Thymus (tissue), 11 donors: ENCODE results near the gene ATF7. TPM values are rescaled to one million over a fixed set of nuclear protein-coding genes. Genes with fewer than 3 reads are reported as not detected.
A peak's percentile ranks its signal among the peaks of the same experiment; 100 is the strongest.

Experiments
- DNase-seq, 9 donors: peaks; one replicate each; pipeline ENCODE4 v3.0.0-alpha.2; 2013; ENCODE audit warnings: low spot score in 9 of 9, low read depth in 6 of 9, missing footprints in 1 of 9
- H3K27ac ChIP-seq, 2 donors: one replicate each; pipeline ENCODE4 v1.5.1; 2013; ENCODE audit warnings: control low read depth in 1 of 2, low read depth in 1 of 2, low read length in 1 of 2, mild to moderate bottlenecking in 1 of 2, moderate library complexity in 1 of 2
- H3K27me3 ChIP-seq, 2 donors: one replicate each; pipeline ENCODE4 v1.5.1; 2013; ENCODE audit warnings: low read length in 1 of 2; ENCODE audit not compliant: control insufficient read depth in 2 of 2, insufficient read depth in 1 of 2
- H3K36me3 ChIP-seq, 2 donors: one replicate each; pipeline ENCODE4 v1.5.1; 2013; ENCODE audit warnings: low read length in 1 of 2, mild to moderate bottlenecking in 1 of 2, moderate library complexity in 1 of 2; ENCODE audit not compliant: control insufficient read depth in 2 of 2, insufficient read depth in 2 of 2
- H3K4me1 ChIP-seq, 2 donors: one replicate each; pipeline ENCODE4 v1.5.1; 2013; ENCODE audit warnings: low read length in 2 of 2; ENCODE audit not compliant: control insufficient read depth in 2 of 2, insufficient read depth in 2 of 2
- H3K4me3 ChIP-seq, 2 donors: one replicate each; pipeline ENCODE4 v1.5.1; 2013; ENCODE audit warnings: low read length in 2 of 2, control low read depth in 1 of 2, mild to moderate bottlenecking in 1 of 2
- H3K9me3 ChIP-seq, 2 donors: one replicate each; pipeline ENCODE4 v1.5.1; 2013; ENCODE audit warnings: low read length in 1 of 2, mild to moderate bottlenecking in 1 of 2; ENCODE audit not compliant: control insufficient read depth in 2 of 2, insufficient read depth in 1 of 2
- WGBS: extraction: QIAGEN DNeasy Blood & Tissue Kit; methylation state at CpG from one replicate; pipeline ENCODE4 v1.1.7; 2013; 5-methylcytosine and 5-hydroxymethylcytosine counted together
- polyA plus RNA-seq: library from polyadenylated mRNA; stranded (reverse); fragments of 200-250 nt; gene quantifications from one replicate; pipeline ENCODE4 v1.2.3, GENCODE V29; 2013
- total RNA-seq: library from RNA; stranded (reverse); fragments of 120-200 nt; gene quantifications from one replicate; pipeline ENCODE4 v1.2.4, GENCODE V29; 2013
- donor health status: healthy.

Gene ATF7
- total and polyA plus RNA-seq, 2 donors, result 6.0 to 15.8 TPM

DNA sequence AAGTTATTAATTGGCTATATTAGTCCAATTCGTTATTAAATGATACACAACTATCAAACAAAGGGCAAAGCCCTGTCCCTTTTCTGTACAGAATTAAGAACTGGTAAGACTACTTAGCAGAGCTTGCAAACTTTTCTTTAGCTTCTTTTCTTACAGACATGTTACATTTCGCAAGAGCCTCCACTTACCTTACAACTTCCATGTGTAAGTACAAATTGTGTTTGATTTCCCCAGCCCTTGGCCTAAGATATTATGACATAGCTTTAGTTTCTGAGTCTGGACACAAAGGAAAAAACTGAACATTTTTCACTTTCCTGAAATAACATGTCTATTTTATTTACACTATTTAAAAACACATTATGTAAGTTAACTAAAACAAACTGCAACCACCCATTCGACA, 1.7 kb downstream of the ATF7 start:
- Histone ChIP-seq H3K36me3 (no peaks in the 10 kb centered on the region), H3K4me1 (peaks cover 13 to 24% of the 10 kb centered on the region in 2 donors), H3K9me3 (peaks cover 0 to 3% of the 10 kb centered on the region in 2 donors), H3K4me3 (peak overlapping the region; percentile 4 to 74), H3K27me3 (no peaks in the 10 kb centered on the region), H3K27ac (peak overlapping the region in 1 of 2 donors; percentile 83)
- DNase-seq, result no peak
- 90% methylated on average over 3 of the region's 3 CpGs for WGBS

GRCh38 chr12:53623548-53624385, 2.4 kb downstream of the ATF7 start:
- Histone ChIP-seq H3K36me3 (no peaks in the 10 kb centered on the region), H3K4me1 (peaks cover 13 to 25% of the 10 kb centered on the region in 2 donors), H3K4me3 (peak overlapping the region in 1 of 2 donors; percentile 4), H3K27ac (peak overlapping the region; percentile 64 to 80), H3K27me3 (no peaks in the 10 kb centered on the region), H3K9me3 (peaks cover 0 to 3% of the 10 kb centered on the region in 2 donors)
- DNase-seq, result peak in 2 of 9 donors; percentile 13 to 47
- 53% methylated on average over 7 of the region's 7 CpGs for WGBS

- H3K4me1 ChIP-seq, result peaks cover 13 to 29% of the 10 kb centered on the region in 2 donors
- H3K9me3 ChIP-seq, result peaks cover 0 to 3% of the 10 kb centered on the region in 2 donors
- no peak for DNase-seq
- 93% methylated on average over 5 of the region's 5 CpGs for WGBS
- no peak overlapping the region for H3K4me3 ChIP-seq
- H3K27ac ChIP-seq, result no peak overlapping the region
- H3K36me3 ChIP-seq, result no peaks in the 10 kb centered on the region
- no peaks in the 10 kb centered on the region for H3K27me3 ChIP-seq
These were observed 3.5 kb downstream of the ATF7 start for GRCh38 chr12:53622724-53623123.

DNA sequence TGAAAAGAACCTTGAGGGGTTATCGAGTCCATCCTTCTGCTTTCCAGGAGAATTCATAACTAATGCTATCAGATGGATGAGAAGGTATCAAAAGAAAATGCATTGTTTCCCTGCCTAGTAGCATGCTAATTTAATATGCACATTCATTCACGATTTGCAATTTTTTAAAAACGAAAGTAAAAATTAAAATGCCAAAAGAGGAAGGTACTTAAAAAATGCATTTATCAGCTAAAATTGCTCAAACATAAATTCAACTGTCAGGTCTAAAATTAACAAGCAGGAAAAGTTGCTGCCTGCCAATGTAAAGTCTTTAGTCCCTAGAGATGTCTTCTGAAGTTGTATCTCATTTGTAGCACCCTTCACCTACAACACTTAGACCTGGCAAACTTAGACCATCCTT, 7.9 kb downstream of the ATF7 start:
- Histone ChIP-seq H3K4me1 (peaks cover 0 to 14% of the 10 kb centered on the region in 2 donors), H3K4me3 (peak overlapping the region; percentile 11 to 25)
- under 1% methylated on average over 3 of the region's 3 CpGs for WGBS

GRCh38 chr12:53617700-53618099, 8.5 kb downstream of the ATF7 start:
- Histone ChIP-seq H3K36me3 (peaks cover 4 to 6% of the 10 kb centered on the region in 2 donors), H3K9me3 (peaks cover 0 to 3% of the 10 kb centered on the region in 2 donors), H3K27ac (peak overlapping the region in 1 of 2 donors; percentile 41), H3K4me3 (no peak overlapping the region), H3K27me3 (no peaks in the 10 kb centered on the region), H3K4me1 (peaks cover 0 to 12% of the 10 kb centered on the region in 2 donors)
- WGBS, result 25% methylated on average over 3 of the region's 3 CpGs
- DNase-seq, result no peak

More for the DNA sequence above, 7.9 kb downstream of the ATF7 start:
- Histone ChIP-seq H3K27me3 (no peaks in the 10 kb centered on the region), H3K9me3 (peaks cover 0 to 3% of the 10 kb centered on the region in 2 donors), H3K27ac (peak overlapping the region in 1 of 2 donors; percentile 41), H3K36me3 (peaks cover 4 to 6% of the 10 kb centered on the region in 2 donors)
- DNase-seq, result no peak

GRCh38 chr12:53616950-53617349, 9.2 kb downstream of the ATF7 start:
- Histone ChIP-seq H3K4me3 (no peak overlapping the region), H3K27ac (no peak overlapping the region), H3K4me1 (peaks cover 0 to 10% of the 10 kb centered on the region in 2 donors), H3K27me3 (no peaks in the 10 kb centered on the region), H3K36me3 (peaks cover 4 to 6% of the 10 kb centered on the region in 2 donors), H3K9me3 (peaks cover 0 to 3% of the 10 kb centered on the region in 2 donors)
- WGBS, result 95% methylated on average over 4 of the region's 4 CpGs
- DNase-seq, result no peak

GRCh38 chr12:53613821-53614220, 12.4 kb downstream of the ATF7 start:
- no peak for DNase-seq
- Histone ChIP-seq H3K4me1 (peaks cover 0 to 9% of the 10 kb centered on the region in 2 donors), H3K27me3 (no peaks in the 10 kb centered on the region), H3K9me3 (no peaks in the 10 kb centered on the region), H3K36me3 (peaks cover 6% of the 10 kb centered on the region in 2 donors), H3K4me3 (no peak overlapping the region), H3K27ac (no peak overlapping the region)
- 94% methylated on average over 1 of the region's 1 CpG for WGBS

DNA sequence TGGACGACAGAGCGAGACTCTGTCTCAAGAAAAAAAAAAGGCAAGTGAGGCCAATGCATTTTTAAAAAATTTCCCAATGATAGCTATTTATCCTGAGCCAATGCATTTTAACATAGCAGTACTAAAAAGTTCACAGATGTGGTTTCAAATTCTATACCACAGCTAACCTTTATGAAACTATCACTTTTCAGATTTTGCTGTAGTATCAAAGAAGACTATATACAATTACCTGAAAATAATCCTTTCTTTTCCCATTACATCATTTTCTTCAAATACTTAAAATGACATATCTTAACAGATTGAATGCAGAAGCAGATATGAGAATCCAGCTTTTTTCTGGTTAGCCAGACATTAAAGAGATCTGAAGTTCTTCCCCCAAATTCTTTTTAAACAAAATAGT, 13.2 kb downstream of the ATF7 start:
- Histone ChIP-seq H3K9me3 (no peaks in the 10 kb centered on the region), H3K4me3 (no peak overlapping the region), H3K27ac (no peak overlapping the region), H3K27me3 (no peaks in the 10 kb centered on the region), H3K36me3 (peaks cover 6 to 8% of the 10 kb centered on the region in 2 donors), H3K4me1 (peaks cover 0 to 5% of the 10 kb centered on the region in 2 donors)
- 91% methylated on average over 2 of the region's 2 CpGs for WGBS
- DNase-seq, result no peak

DNA sequence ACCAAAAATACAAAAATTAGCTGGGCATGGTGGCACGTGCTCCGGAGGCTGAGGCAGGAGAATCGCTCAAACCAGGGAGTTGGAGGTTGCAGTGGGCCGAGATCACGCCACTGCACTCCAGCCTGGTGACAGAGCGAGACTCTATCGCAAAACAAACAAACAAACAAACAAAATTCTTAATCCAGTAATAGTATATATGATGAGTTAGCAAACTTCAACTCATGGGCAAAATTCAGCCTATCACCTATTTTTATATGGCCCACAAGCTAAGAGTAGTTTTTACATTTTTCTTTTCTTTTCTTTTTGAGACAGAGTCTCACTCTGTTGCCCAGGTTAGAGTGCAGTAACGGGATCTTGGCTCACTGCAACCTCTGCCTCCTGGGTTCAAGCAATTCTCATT, 14.9 kb downstream of the ATF7 start:
- Histone ChIP-seq H3K4me3 (no peak overlapping the region), H3K4me1 (no peaks in the 10 kb centered on the region), H3K27me3 (no peaks in the 10 kb centered on the region), H3K27ac (no peak overlapping the region), H3K9me3 (no peaks in the 10 kb centered on the region), H3K36me3 (peaks cover 6 to 8% of the 10 kb centered on the region in 2 donors)
- DNase-seq, result no peak
- 99% methylated on average over 8 of the region's 8 CpGs for WGBS
